PC-3 (cell line): ENCODE data around the gene GLI3. TPM values are rescaled to one million over a fixed set of nuclear protein-coding genes. Genes with fewer than 3 reads are reported as not detected.

Experiments
- ATAC-seq: fragments of 200-7000 bp; cut with Tn5 transposase; 2 replicates; pipeline ENCODE4 v1.9.1; 2020; ENCODE audit warnings: mild to moderate bottlenecking, moderate library complexity
- BruUV-seq: library from RNA; stranded (reverse); fragments of 400-500 nt; replicated peaks from 2 replicates; lab custom pipeline; 2021; lab: Mats Ljungman, UMichigan
- CTCF ChIA-PET: fragments of 300-600 bp; sonication (Branson Sonifier 250); formaldehyde crosslinking; loops from one replicate; lab custom pipeline; 2022; ENCODE audit warnings: antibody characterized with exemption; lab: Charles Lee
- POLR2A ChIA-PET: fragments of 300-600 bp; sonication (Branson Sonifier 250); formaldehyde crosslinking; loops from one replicate; lab custom pipeline; 2022; ENCODE audit warnings: antibody characterized with exemption; ENCODE audit not compliant: unreplicated experiment; lab: Charles Lee
- DNase-seq: peaks from one replicate; pipeline ENCODE4 v3.0.0-alpha.2; 2015
- H2AFZ ChIP-seq: fragments of 300-600 bp; sonication (generic); 2 replicates; pipeline ENCODE4 v1.6.0; 2016; ENCODE audit warnings: antibody characterized with exemption, low read length
- H3F3A ChIP-seq: fragments of 300-600 bp; sonication (generic); one replicate; pipeline ENCODE4 v1.6.0; 2017; ENCODE audit warnings: antibody characterized with exemption, low read length, control low read depth, mild to moderate bottlenecking; ENCODE audit not compliant: unreplicated experiment
- H3K27ac ChIP-seq: fragments of 300-600 bp; sonication (generic); 2 replicates; pipeline ENCODE4 v1.5.1; 2016; ENCODE audit warnings: mild to moderate bottlenecking, low read length
- H3K27me3 ChIP-seq: fragments of 300-600 bp; sonication (generic); 2 replicates; pipeline ENCODE4 v1.6.1; 2016; ENCODE audit warnings: low read length, mixed read lengths
- H3K36me3 ChIP-seq: fragments of 300-600 bp; sonication (generic); 2 replicates; pipeline ENCODE4 v1.6.1; 2016; ENCODE audit warnings: low read depth, mixed run types, low read length, mixed read lengths
- H3K4me1 ChIP-seq: fragments of 300-600 bp; sonication (generic); 2 replicates; pipeline ENCODE4 v1.5.1; 2016; ENCODE audit warnings: low read length; ENCODE audit not compliant: insufficient read depth
- H3K4me2 ChIP-seq: fragments of 300-600 bp; sonication (generic); 2 replicates; pipeline ENCODE4 v1.6.0; 2016; ENCODE audit warnings: low read length
- H3K4me3 ChIP-seq: fragments of 300-600 bp; sonication (generic); 2 replicates; pipeline ENCODE4 v1.5.1; 2016; ENCODE audit warnings: mild to moderate bottlenecking, low read length, mixed read lengths
- H3K79me2 ChIP-seq: fragments of 300-600 bp; sonication (generic); 2 replicates; pipeline ENCODE4 v1.6.1; 2017; ENCODE audit warnings: low read length, mixed read lengths
- H3K9ac ChIP-seq: fragments of 300-600 bp; sonication (generic); 2 replicates; pipeline ENCODE4 v1.6.0; 2016; ENCODE audit warnings: mild to moderate bottlenecking, low read length
- H3K9me2 ChIP-seq: fragments of 300-600 bp; sonication (generic); replicated peaks from 2 replicates; pipeline ENCODE4 v1.6.1; 2016; ENCODE audit warnings: mixed run types, low read length, mixed read lengths
- H3K9me3 ChIP-seq: fragments of 300-600 bp; sonication (generic); 2 replicates; pipeline ENCODE4 v1.6.1; 2016; ENCODE audit warnings: low read length, mixed read lengths
- H4K20me1 ChIP-seq: fragments of 300-600 bp; sonication (generic); 2 replicates; pipeline ENCODE4 v1.6.1; 2016; ENCODE audit warnings: low read length, mixed read lengths
- EZH2 ChIP-seq: fragments of 300-600 bp; sonication (generic); IDR thresholded peaks from one replicate; pipeline ENCODE4 v1.6.1; 2017; ENCODE audit warnings: antibody characterized with exemption, mild to moderate bottlenecking, low read length; ENCODE audit not compliant: unreplicated experiment
- EZH2phosphoT487 ChIP-seq: fragments of 300-600 bp; sonication (generic); IDR thresholded peaks from 2 replicates; pipeline ENCODE4 v1.6.1; 2018; ENCODE audit warnings: mild to moderate bottlenecking, antibody characterized with exemption, low read length, borderline replicate concordance
- intact Hi-C: fragments of 100-400 bp; cut with micrococcal nuclease; formaldehyde crosslinking; loops from 2 replicates; pipeline ENCODE4 v1.9.0; 2023
- total RNA-seq: library from RNA; depleted of rRNA; stranded (reverse); fragments of >200 nt; gene quantifications from 2 replicates; pipeline ENCODE4 v1.2.3, GENCODE V29; 2014
- TF ChIP-seq, protein P1 (sequence below): fragments of 300-600 bp; sonication (generic); conservative IDR thresholded peaks from 2 replicates; pipeline ENCODE4 v1.5.1; 2017; ENCODE audit warnings: antibody characterized with exemption, low read depth, mild to moderate bottlenecking, low read length

Gene GLI3
- total RNA-seq, 1 experiment from 2014 or later = 3.5 TPM

DNA sequence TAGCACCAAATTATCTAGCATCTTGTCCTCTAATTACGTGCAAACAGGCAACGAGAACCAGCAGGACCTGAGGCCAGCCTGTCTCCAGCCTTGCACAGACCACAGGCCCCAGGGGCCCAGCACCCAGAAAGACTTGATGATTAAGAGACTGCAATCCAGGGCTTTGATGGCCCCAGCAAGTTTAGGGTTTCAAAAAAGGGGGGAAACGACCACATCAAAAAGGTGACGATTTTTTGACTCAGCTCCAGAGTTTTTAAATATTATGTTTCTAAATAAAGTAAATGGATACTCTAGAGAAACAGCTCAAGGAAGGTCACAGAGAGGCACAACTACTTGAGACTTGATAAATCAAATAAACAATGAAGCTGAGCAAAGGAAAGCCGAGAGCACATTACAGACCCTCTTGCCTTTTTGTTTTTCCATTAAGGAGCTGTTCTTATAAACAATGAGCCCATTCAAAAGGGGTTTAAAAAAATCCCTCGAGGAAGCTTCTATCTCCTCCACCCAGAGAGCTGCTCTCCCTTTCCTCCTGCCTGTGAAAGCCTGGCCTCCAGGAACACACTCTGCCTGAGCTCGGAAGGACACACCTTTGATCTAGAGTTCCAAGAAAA, 44.1 kb downstream of the GLI3 start:
- Histone ChIP-seq H3F3A (no peaks in the 10 kb centered on the region), H3K36me3 (no peaks in the 10 kb centered on the region), H3K4me3 (no peak overlapping the region), H4K20me1 (no peaks in the 10 kb centered on the region), H3K4me1 (peaks cover 12% of the 10 kb centered on the region), H3K9me2 (no peaks in the 10 kb centered on the region), H2AFZ (no peak overlapping the region), H3K79me2 (peaks cover 3% of the 10 kb centered on the region; the same call in 1 of the 2 replicates), H3K27me3 (no peaks in the 10 kb centered on the region), H3K27ac (no peak overlapping the region), H3K4me2 (no peak overlapping the region), H3K9me3 (no peaks in the 10 kb centered on the region), H3K9ac (no peak overlapping the region)
- ATAC-seq = no peak
- CTCF ChIA-PET = no interaction called here
- POLR2A ChIA-PET = no interaction called here
- DNase-seq = no peak
- TF ChIP-seq, protein P1, sequence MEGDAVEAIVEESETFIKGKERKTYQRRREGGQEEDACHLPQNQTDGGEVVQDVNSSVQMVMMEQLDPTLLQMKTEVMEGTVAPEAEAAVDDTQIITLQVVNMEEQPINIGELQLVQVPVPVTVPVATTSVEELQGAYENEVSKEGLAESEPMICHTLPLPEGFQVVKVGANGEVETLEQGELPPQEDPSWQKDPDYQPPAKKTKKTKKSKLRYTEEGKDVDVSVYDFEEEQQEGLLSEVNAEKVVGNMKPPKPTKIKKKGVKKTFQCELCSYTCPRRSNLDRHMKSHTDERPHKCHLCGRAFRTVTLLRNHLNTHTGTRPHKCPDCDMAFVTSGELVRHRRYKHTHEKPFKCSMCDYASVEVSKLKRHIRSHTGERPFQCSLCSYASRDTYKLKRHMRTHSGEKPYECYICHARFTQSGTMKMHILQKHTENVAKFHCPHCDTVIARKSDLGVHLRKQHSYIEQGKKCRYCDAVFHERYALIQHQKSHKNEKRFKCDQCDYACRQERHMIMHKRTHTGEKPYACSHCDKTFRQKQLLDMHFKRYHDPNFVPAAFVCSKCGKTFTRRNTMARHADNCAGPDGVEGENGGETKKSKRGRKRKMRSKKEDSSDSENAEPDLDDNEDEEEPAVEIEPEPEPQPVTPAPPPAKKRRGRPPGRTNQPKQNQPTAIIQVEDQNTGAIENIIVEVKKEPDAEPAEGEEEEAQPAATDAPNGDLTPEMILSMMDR = no peak
- TF ChIP-seq EZH2phosphoT487 = no peak
- TF ChIP-seq EZH2 = no peak
- BruUV-seq = no TSS peak
- intact Hi-C loops = no loop called here

DNA sequence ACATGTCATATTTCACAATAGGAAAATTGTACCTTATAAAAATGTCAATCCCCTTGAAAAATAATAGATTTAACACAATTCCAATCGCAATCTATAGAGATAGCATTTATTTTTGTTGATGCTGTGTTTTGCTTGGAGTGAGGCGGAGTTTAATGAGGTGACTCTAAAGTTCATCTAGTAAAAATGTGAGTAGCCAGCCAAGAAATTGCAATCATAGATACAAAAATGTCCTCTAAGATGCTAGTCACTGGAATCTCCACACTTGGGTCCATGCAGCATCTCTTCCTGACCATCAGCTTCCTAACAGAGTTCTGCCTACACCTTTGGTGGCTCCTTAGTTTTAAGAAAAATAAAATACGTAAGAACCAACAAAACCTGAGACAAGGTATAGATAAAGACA, 44.9 kb downstream of the GLI3 start:
- Histone ChIP-seq H3F3A (no peaks in the 10 kb centered on the region), H3K4me3 (no peak overlapping the region), H4K20me1 (no peaks in the 10 kb centered on the region), H3K27ac (no peak overlapping the region), H3K79me2 (peaks cover 3% of the 10 kb centered on the region; the same call in 1 of the 2 replicates), H3K9me3 (no peaks in the 10 kb centered on the region), H3K9ac (no peak overlapping the region), H3K4me1 (peaks cover 12% of the 10 kb centered on the region), H2AFZ (no peak overlapping the region), H3K9me2 (no peaks in the 10 kb centered on the region), H3K4me2 (no peak overlapping the region), H3K27me3 (no peaks in the 10 kb centered on the region), H3K36me3 (no peaks in the 10 kb centered on the region)
- TF ChIP-seq EZH2phosphoT487 = no peak
- ATAC-seq = no peak
- BruUV-seq = no TSS peak
- CTCF ChIA-PET = no interaction called here
- intact Hi-C loops = no loop called here
- DNase-seq = no peak
- POLR2A ChIA-PET = no interaction called here

DNA sequence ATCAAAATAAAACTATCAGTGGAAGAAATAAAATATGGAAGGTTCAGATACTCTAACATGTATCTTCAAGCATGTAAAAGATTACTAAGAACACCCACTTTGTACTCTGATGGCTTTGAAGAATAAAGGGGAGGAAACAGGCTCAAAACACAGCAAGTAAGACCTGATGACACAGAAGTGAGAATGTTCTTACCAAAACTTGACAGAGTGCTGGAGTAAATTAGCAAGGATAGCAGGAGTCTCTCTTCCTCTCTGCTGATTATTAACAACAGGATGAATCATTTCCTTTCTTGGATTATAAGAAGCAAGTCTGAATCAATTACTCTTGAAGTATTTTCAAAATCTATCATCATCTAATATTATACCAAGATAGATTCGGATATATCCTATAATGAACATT, 47.5 kb downstream of the GLI3 start:
- ATAC-seq = peak; percentile 71
- Histone ChIP-seq H3K4me3 (no peak overlapping the region), H3K36me3 (no peaks in the 10 kb centered on the region), H3K27me3 (no peaks in the 10 kb centered on the region), H3K9ac (no peak overlapping the region), H2AFZ (no peak overlapping the region), H4K20me1 (no peaks in the 10 kb centered on the region), H3K9me2 (no peaks in the 10 kb centered on the region), H3K79me2 (peaks cover 3% of the 10 kb centered on the region; the same call in 1 of the 2 replicates), H3K4me2 (no peak overlapping the region), H3K4me1 (peaks cover 12% of the 10 kb centered on the region), H3F3A (no peaks in the 10 kb centered on the region), H3K9me3 (no peaks in the 10 kb centered on the region), H3K27ac (no peak overlapping the region)
- peak; percentile 26 for DNase-seq
- intact Hi-C loops = no loop called here
- TF ChIP-seq EZH2phosphoT487 (no peak), EZH2 (no peak)
- TF ChIP-seq, protein P1 = no peak
- BruUV-seq = no TSS peak
- ChIA-PET CTCF (no interaction called here), POLR2A (no interaction called here)
